GM18867 (cell line): ENCODE results near the gene TBC1D21.

Experiments
- ATAC-seq: cut with Tn5 transposase; IDR thresholded peaks from one replicate; pipeline ENCODE4 v1.9.1; 2021; ENCODE audit warnings: mild to moderate bottlenecking, moderate library complexity; ENCODE audit not compliant: unreplicated experiment

TBC1D21 gene

GRCh38 chr15:73907035-73907408 is 33.7 kb downstream of the TBC1D21 start:
- ATAC-seq: no peak

GRCh38 chr15:73908030-73908821 is 34.9 kb downstream of the TBC1D21 start:
- peak; percentile 63 for ATAC-seq

GRCh38 chr15:73908822-73909122 is 35.4 kb downstream of the TBC1D21 start:
- ATAC-seq: no peak

- ATAC-seq: no peak
Measured at GRCh38 chr15:73909651-73910050, 36.3 kb downstream of the TBC1D21 start.

- no peak for ATAC-seq
Measured at GRCh38 chr15:73910522-73911303, 37.3 kb downstream of the TBC1D21 start.

- no peak for ATAC-seq
Measured at GRCh38 chr15:73912030-73912596, 38.7 kb downstream of the TBC1D21 start.

- ATAC-seq: no peak
Measured at GRCh38 chr15:73914145-73914544, 40.8 kb downstream of the TBC1D21 start.

GRCh38 chr15:73915082-73915481 is 41.7 kb downstream of the TBC1D21 start:
- no peak for ATAC-seq

GRCh38 chr15:73918784-73919183 is 45.4 kb downstream of the TBC1D21 start:
- no peak for ATAC-seq

- ATAC-seq: no peak
Measured at GRCh38 chr15:73919706-73920105, 46.3 kb downstream of the TBC1D21 start.

GRCh38 chr15:73921254-73921925 is 48.0 kb downstream of the TBC1D21 start:
- ATAC-seq: no peak

- no peak for ATAC-seq
Measured at GRCh38 chr15:73922186-73923151, 49.1 kb downstream of the TBC1D21 start.

GRCh38 chr15:73923156-73923487 is 49.8 kb downstream of the TBC1D21 start:
- no peak for ATAC-seq

GRCh38 chr15:73923488-73924164 is 50.3 kb downstream of the TBC1D21 start:
- ATAC-seq: no peak

GRCh38 chr15:73924171-73924921 is 51.0 kb downstream of the TBC1D21 start:
- ATAC-seq: no peak

- ATAC-seq: no peak
Measured at GRCh38 chr15:73925848-73926218, 52.5 kb downstream of the TBC1D21 start.

GRCh38 chr15:73926219-73927002 is 53.0 kb downstream of the TBC1D21 start, which contains the start of gene LOXL1:
TSS of gene LOXL1 (plus strand) at chr15:73926462. CDS start at chr15:73926784, 322 bp downstream.
- ATAC-seq: no peak

- no peak for ATAC-seq
Measured at GRCh38 chr15:73927003-73927475, 53.7 kb downstream of the TBC1D21 start.
